Osteoblast (primary cell): ENCODE data around the gene HYAL3. TPM values are rescaled to one million over a fixed set of nuclear protein-coding genes. Genes with fewer than 3 reads are reported as not detected.
"Not testable (repeated sequence)": the region's sequence is repeated elsewhere in the genome, so short reads cannot be mapped to it uniquely, and the experiment has no call there.

Experiments
- DNase-seq: peaks from one replicate; pipeline ENCODE4 v3.0.0; 2011; ENCODE audit warnings: low spot score, mixed read lengths; ENCODE audit not compliant: insufficient read length; ENCODE audit errors: missing footprints
- H2AFZ ChIP-seq: 2 replicates; pipeline ENCODE4 v1.6.0; 2011; ENCODE audit warnings: mild to moderate bottlenecking, low read length
- H3K27ac ChIP-seq: 2 replicates; pipeline ENCODE4 v1.5.1; 2011; ENCODE audit warnings: mild to moderate bottlenecking, low read depth, low read length, moderate library complexity
- H3K27me3 ChIP-seq: 2 replicates; pipeline ENCODE4 v1.6.0; 2012; ENCODE audit warnings: mild to moderate bottlenecking, control low read depth, inconsistent platforms, low read length, moderate library complexity; ENCODE audit not compliant: insufficient read depth
- H3K36me3 ChIP-seq: 2 replicates; pipeline ENCODE4 v1.5.1; 2011; ENCODE audit warnings: mild to moderate bottlenecking, low read length, control low read depth, moderate library complexity; ENCODE audit not compliant: insufficient read depth
- H3K4me1 ChIP-seq: 2 replicates; pipeline ENCODE4 v1.5.1; 2011; ENCODE audit warnings: mild to moderate bottlenecking, low read length, control low read depth, moderate library complexity; ENCODE audit not compliant: insufficient read depth
- H3K4me2 ChIP-seq: 2 replicates; pipeline ENCODE4 v1.6.0; 2011; ENCODE audit warnings: mild to moderate bottlenecking, low read length; ENCODE audit not compliant: insufficient read depth
- H3K4me3 ChIP-seq: fragments of 200-600 bp; sonication (generic); 3 replicates; pipeline ENCODE4 v1.5.1; 2012; ENCODE audit warnings: mild to moderate bottlenecking, low read length, inconsistent platforms; ENCODE audit not compliant: insufficient read depth
- H3K79me2 ChIP-seq: 2 replicates; pipeline ENCODE4 v1.6.0; 2012; ENCODE audit warnings: mild to moderate bottlenecking, low read length, control low read depth, inconsistent platforms; ENCODE audit not compliant: insufficient read depth
- H3K9me3 ChIP-seq: 2 replicates; pipeline ENCODE4 v1.5.1; 2011; ENCODE audit warnings: low read depth, low read length, control low read depth
- H4K20me1 ChIP-seq: 2 replicates; pipeline ENCODE4 v1.6.0; 2012; ENCODE audit warnings: mild to moderate bottlenecking, low read length, control low read depth; ENCODE audit not compliant: insufficient read depth
- total RNA-seq: library from RNA; depleted of rRNA; stranded (reverse); fragments of >200 nt; gene quantifications from 2 replicates; pipeline ENCODE4 v1.2.3, GENCODE V29; 2012
- TF ChIP-seq, protein P1 (sequence below): IDR thresholded peaks from 2 replicates; pipeline ENCODE4 v1.5.1; 2011; ENCODE audit warnings: mild to moderate bottlenecking, low read depth, low read length, moderate library complexity; ENCODE audit errors: extremely low read depth

HYAL3 gene
- total RNA-seq, 1 donor: 1.8 TPM

GRCh38 chr3:50272911-50273688 lies 26.1 kb downstream of the HYAL3 start:
- Histone ChIP-seq H4K20me1 (no peaks in the 10 kb centered on the region), H3K79me2 (no peaks in the 10 kb centered on the region), H3K9me3 (no peaks in the 10 kb centered on the region), H3K4me3 (peak overlapping the region; percentile 67), H3K36me3 (no peaks in the 10 kb centered on the region), H3K27ac (no peak overlapping the region), H3K4me2 (peak overlapping the region; percentile 90), H3K27me3 (no peaks in the 10 kb centered on the region), H3K4me1 (peaks cover 27% of the 10 kb centered on the region), H2AFZ (peak overlapping the region; percentile 81)
- peak; percentile 99 for DNase-seq
- TF ChIP-seq, protein P1, sequence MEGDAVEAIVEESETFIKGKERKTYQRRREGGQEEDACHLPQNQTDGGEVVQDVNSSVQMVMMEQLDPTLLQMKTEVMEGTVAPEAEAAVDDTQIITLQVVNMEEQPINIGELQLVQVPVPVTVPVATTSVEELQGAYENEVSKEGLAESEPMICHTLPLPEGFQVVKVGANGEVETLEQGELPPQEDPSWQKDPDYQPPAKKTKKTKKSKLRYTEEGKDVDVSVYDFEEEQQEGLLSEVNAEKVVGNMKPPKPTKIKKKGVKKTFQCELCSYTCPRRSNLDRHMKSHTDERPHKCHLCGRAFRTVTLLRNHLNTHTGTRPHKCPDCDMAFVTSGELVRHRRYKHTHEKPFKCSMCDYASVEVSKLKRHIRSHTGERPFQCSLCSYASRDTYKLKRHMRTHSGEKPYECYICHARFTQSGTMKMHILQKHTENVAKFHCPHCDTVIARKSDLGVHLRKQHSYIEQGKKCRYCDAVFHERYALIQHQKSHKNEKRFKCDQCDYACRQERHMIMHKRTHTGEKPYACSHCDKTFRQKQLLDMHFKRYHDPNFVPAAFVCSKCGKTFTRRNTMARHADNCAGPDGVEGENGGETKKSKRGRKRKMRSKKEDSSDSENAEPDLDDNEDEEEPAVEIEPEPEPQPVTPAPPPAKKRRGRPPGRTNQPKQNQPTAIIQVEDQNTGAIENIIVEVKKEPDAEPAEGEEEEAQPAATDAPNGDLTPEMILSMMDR: peak; percentile 92

DNA sequence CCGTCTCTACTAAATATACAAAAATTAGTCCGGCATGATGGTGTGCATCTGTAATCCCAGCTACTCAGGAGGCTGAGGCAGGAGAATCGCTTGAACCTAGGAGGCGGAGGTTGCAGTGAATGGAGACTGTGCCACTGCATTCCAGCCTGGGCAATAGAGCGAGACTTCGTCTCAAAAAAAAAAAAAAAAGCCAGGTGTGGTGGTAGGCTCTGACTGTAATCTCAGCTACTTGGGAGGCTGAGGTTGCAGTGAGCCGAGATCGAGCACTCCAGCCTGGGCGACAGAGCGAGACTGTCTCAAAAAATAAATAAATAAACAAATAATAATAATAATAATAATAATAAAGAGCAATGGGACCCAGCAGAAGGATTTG lies 26.7 kb downstream of the HYAL3 start:
- H2AFZ ChIP-seq, H4K20me1 ChIP-seq, H3K27ac ChIP-seq, H3K36me3 ChIP-seq, DNase-seq, H3K9me3 ChIP-seq, H3K79me2 ChIP-seq, H3K4me3 ChIP-seq, H3K27me3 ChIP-seq: not testable (repeated sequence)
- Histone ChIP-seq H3K4me2 (peak overlapping the region; percentile 90), H3K4me1 (peaks cover 32% of the 10 kb centered on the region)

DNA sequence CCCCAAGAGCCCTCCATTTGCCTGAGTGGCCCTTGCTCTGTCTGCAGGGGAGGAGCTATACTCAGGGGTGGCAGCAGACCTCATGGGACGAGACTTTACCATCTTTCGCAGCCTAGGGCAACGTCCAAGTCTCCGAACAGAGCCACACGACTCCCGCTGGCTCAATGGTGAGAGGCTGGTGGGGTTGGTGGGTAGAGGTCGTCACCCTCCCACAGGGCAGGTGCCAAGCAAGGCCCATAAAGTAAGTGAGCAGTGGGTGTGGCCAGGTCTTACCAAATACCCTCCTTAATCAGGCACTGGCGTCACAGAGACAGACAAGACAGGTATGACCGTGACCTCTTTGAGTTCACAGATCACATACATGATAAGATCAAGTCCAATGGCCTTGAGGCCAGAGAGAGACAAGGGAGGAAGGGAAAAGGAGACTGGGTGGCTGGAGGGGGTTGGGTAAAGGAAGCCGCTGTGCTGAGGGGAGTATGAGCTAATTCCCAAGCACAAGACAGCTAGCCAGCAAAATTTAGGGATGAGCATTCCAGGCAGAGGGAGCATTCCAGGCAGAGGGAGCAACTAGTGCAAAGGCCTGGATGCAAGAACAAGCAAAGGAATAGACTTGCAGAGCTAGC lies 27.8 kb downstream of the HYAL3 start:
- H2AFZ ChIP-seq: no peak overlapping the region
- H3K9me3 ChIP-seq: no peaks in the 10 kb centered on the region
- no peaks in the 10 kb centered on the region for H4K20me1 ChIP-seq
- H3K36me3 ChIP-seq: no peaks in the 10 kb centered on the region
- no peak overlapping the region for H3K4me2 ChIP-seq
- H3K27me3 ChIP-seq: no peaks in the 10 kb centered on the region
- no peaks in the 10 kb centered on the region for H3K79me2 ChIP-seq
- no peak overlapping the region for H3K27ac ChIP-seq
- H3K4me3 ChIP-seq: no peak overlapping the region
- TF ChIP-seq, protein P1: no peak
- peaks cover 32% of the 10 kb centered on the region for H3K4me1 ChIP-seq
- no peak for DNase-seq

DNA sequence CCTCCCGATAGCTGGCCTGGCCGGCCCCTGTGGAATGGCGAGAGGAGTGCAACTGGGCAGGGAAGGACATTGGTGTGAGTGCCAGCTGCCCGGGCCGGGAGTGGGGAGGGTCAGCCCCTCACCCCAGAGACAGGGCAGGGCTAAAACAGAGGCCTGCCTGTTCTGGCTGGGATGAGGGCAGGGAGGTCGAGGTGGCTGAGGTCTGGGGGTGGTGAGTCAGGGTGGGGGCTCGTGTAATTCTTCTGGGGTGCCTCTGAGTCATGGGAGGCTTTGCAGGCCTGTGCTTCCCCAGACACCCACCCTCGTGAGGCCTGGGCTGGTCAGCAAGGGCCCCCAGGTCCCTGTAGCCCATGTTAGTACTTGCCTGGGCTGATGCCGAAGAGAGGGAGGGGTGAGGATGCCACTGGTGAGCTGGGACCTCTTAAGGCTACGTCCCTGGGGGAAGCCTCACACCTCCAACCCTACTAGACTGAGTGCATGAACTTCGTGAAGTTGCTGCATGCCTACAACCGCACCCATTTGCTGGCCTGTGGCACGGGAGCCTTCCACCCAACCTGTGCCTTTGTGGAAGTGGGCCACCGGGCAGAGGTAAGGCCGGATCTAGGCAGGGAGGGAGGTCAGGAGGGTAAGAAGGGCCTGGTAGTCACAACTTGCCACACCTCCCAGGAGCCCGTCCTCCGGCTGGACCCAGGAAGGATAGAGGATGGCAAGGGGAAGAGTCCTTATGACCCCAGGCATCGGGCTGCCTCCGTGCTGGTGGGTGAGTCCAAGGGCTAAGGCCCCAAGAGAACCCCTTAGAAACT lies 28.6 kb downstream of the HYAL3 start:
- no peak for DNase-seq
- H3K4me2 ChIP-seq: peak overlapping the region; percentile 67
- peak overlapping the region; percentile 10 for H3K27ac ChIP-seq
- no peaks in the 10 kb centered on the region for H4K20me1 ChIP-seq
- H2AFZ ChIP-seq: no peak overlapping the region
- H3K4me1 ChIP-seq: peaks cover 32% of the 10 kb centered on the region
- no peaks in the 10 kb centered on the region for H3K36me3 ChIP-seq
- H3K79me2 ChIP-seq: no peaks in the 10 kb centered on the region
- no peaks in the 10 kb centered on the region for H3K9me3 ChIP-seq
- H3K27me3 ChIP-seq: no peaks in the 10 kb centered on the region
- peak overlapping the region; percentile 59 for H3K4me3 ChIP-seq
- TF ChIP-seq, protein P1: no peak
